GM23248 (cell line): ENCODE results near the gene ALX4. TPM values are rescaled to one million over a fixed set of nuclear protein-coding genes. Genes with fewer than 3 reads are reported as not detected.

ENCODE experiments used
- DNase-seq: peaks from one replicate; pipeline ENCODE4 v3.0.0-alpha.2; 2015
- H2AFZ ChIP-seq: fragments of 200-600 bp; sonication (generic); 2 replicates; pipeline ENCODE4 v1.6.1; 2016; ENCODE audit warnings: antibody characterized with exemption
- H3F3A ChIP-seq: fragments of 200-600 bp; sonication (generic); 2 replicates; pipeline ENCODE4 v1.6.1; 2016; ENCODE audit warnings: mild to moderate bottlenecking, antibody characterized with exemption, mixed run types; ENCODE audit not compliant: insufficient read depth
- H3K27ac ChIP-seq: fragments of 200-600 bp; sonication (generic); 2 replicates; pipeline ENCODE4 v1.5.1; 2016; ENCODE audit warnings: mild to moderate bottlenecking
- H3K27me3 ChIP-seq: fragments of 200-600 bp; sonication (generic); replicated peaks from 2 replicates; pipeline ENCODE4 v1.6.1; 2016; ENCODE audit warnings: mild to moderate bottlenecking; ENCODE audit not compliant: insufficient read depth
- H3K36me3 ChIP-seq: fragments of 200-600 bp; sonication (generic); 2 replicates; pipeline ENCODE4 v1.6.1; 2016; ENCODE audit warnings: low read depth, mild to moderate bottlenecking
- H3K4me1 ChIP-seq: fragments of 200-600 bp; sonication (generic); 2 replicates; pipeline ENCODE4 v1.6.1; 2016; ENCODE audit warnings: mild to moderate bottlenecking; ENCODE audit not compliant: insufficient read depth
- H3K4me2 ChIP-seq: fragments of 200-600 bp; sonication (generic); one replicate; pipeline ENCODE4 v1.6.1; 2016; ENCODE audit warnings: mild to moderate bottlenecking; ENCODE audit not compliant: unreplicated experiment
- H3K4me3 ChIP-seq: fragments of 200-600 bp; sonication (generic); 2 replicates; pipeline ENCODE4 v1.5.1; 2016; ENCODE audit warnings: mild to moderate bottlenecking
- H3K79me2 ChIP-seq: fragments of 200-600 bp; sonication (generic); 2 replicates; pipeline ENCODE4 v1.6.1; 2016; ENCODE audit warnings: mild to moderate bottlenecking; ENCODE audit not compliant: insufficient read depth
- H3K9ac ChIP-seq: fragments of 200-600 bp; sonication (generic); 2 replicates; pipeline ENCODE4 v1.6.1; 2016; ENCODE audit warnings: mild to moderate bottlenecking
- H3K9me2 ChIP-seq: fragments of 200-600 bp; sonication (generic); 2 replicates; pipeline ENCODE4 v1.6.1; 2016; ENCODE audit warnings: mixed run types, mild to moderate bottlenecking, moderate library complexity; ENCODE audit not compliant: insufficient read depth
- H3K9me3 ChIP-seq: fragments of 200-600 bp; sonication (generic); one replicate; pipeline ENCODE4 v1.6.1; 2017; ENCODE audit warnings: low read depth
- H4K20me1 ChIP-seq: fragments of 200-600 bp; sonication (generic); 2 replicates; pipeline ENCODE4 v1.6.0; 2016; ENCODE audit not compliant: insufficient read depth
- EZH2 ChIP-seq: fragments of 200-600 bp; sonication (generic); IDR thresholded peaks from 2 replicates; pipeline ENCODE4 v1.6.1; 2018; ENCODE audit warnings: antibody characterized with exemption, mild to moderate bottlenecking; ENCODE audit not compliant: insufficient read depth, poor library complexity, severe bottlenecking
- EZH2phosphoT487 ChIP-seq: fragments of 200-600 bp; sonication (generic); IDR thresholded peaks from 2 replicates; pipeline ENCODE4 v1.6.1; 2018; ENCODE audit warnings: antibody characterized with exemption, moderate library complexity, mild to moderate bottlenecking, low read depth; ENCODE audit not compliant: insufficient read depth
- WGBS, 2 experiments: methylation state at CpG; one replicate each; pipeline ENCODE4 v1.1.6; 2015 to 2017; ENCODE audit warnings: low lambda C conversion rate in 2 of 2, low coverage in 1 of 2; ENCODE audit errors: missing lambda C conversion rate in 2 of 2; 5-methylcytosine and 5-hydroxymethylcytosine counted together
- in situ Hi-C: fragments of 300-500 bp; cut with MboI; formaldehyde crosslinking; loops from 2 replicates; pipeline ENCODE4 v1.15.0; 2020
- polyA plus RNA-seq: library from polyadenylated mRNA; unstranded; fragments of >200 nt; fragmentation: Nextera tagmentation; extraction: Ambion mirVana; gene quantifications from 2 replicates; pipeline ENCODE4 v1.2.1, GENCODE V29; 2016
- total RNA-seq: library from RNA; depleted of rRNA; stranded (reverse); fragments of >200 nt; shearing (Covaris generic); gene quantifications from 2 replicates; pipeline ENCODE4 v1.2.3, GENCODE V29; 2014

ALX4 gene
- total and polyA plus RNA-seq, 2 experiments from 2014 or later: not detected

GRCh38 chr11:44285756-44286155 is 24.2 kb downstream of the ALX4 start:
- WGBS, 2 experiments: 26 to 35% methylated on average over 2 of the region's 2 CpGs
- peak overlapping the region; percentile 60; the same call in 1 of the 2 replicates for H2AFZ ChIP-seq
- in situ Hi-C loops: loop anchor here (10.0 to 25.0 kb wide), 2 partner anchors 239 to 627 kb away; no protein-coding TSS in a partner anchor
- no peaks in the 10 kb centered on the region for H3K9me2 ChIP-seq
- TF ChIP-seq EZH2phosphoT487 (no peak), EZH2 (no peak)
- H3K4me1 ChIP-seq: no peaks in the 10 kb centered on the region; the same call in 1 of the 2 replicates
- H3K27ac ChIP-seq: no peak overlapping the region
- H3K79me2 ChIP-seq: no peaks in the 10 kb centered on the region
- H4K20me1 ChIP-seq: no peaks in the 10 kb centered on the region
- peaks cover 8% of the 10 kb centered on the region; the same call in 1 of the 2 replicates for H3K27me3 ChIP-seq
- no peaks in the 10 kb centered on the region for H3F3A ChIP-seq
- H3K9ac ChIP-seq: no peak overlapping the region
- no peak overlapping the region for H3K4me2 ChIP-seq
- DNase-seq: no peak
- no peaks in the 10 kb centered on the region for H3K36me3 ChIP-seq
- H3K4me3 ChIP-seq: no peak overlapping the region
- no peaks in the 10 kb centered on the region for H3K9me3 ChIP-seq

DNA sequence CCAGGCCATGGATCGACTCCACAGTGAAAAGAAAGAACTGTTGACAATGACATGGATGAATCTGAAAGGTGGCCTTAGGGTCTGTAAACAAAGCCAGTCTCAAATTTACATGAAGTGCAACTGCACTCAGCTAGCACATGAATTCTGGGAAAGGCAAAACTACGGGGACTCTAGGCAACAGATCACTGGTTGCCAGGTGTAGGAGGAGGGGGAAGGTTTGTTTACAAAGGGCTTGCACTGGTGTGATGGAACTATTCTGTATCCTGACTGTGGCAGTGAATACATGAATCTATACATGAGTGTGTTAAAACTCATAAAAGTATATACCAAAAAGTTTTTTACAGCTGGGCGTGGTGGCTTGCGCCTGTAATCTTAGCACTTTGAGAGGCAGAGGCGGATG is 27.3 kb downstream of the ALX4 start:
- Histone ChIP-seq H3K27me3 (peaks cover 4% of the 10 kb centered on the region; the same call in 1 of the 2 replicates), H3K9me3 (no peaks in the 10 kb centered on the region), H3K4me2 (no peak overlapping the region), H3K36me3 (no peaks in the 10 kb centered on the region), H2AFZ (no peak overlapping the region), H3F3A (no peaks in the 10 kb centered on the region), H3K9me2 (no peaks in the 10 kb centered on the region), H3K9ac (no peak overlapping the region), H3K79me2 (no peaks in the 10 kb centered on the region), H4K20me1 (no peaks in the 10 kb centered on the region), H3K4me1 (no peaks in the 10 kb centered on the region), H3K27ac (no peak overlapping the region), H3K4me3 (no peak overlapping the region)
- TF ChIP-seq EZH2 (no peak), EZH2phosphoT487 (no peak)
- DNase-seq: no peak
- WGBS, 2 experiments: 73 to 87% methylated on average over 5 of the region's 5 CpGs
- in situ Hi-C loops: loop anchor here (10.0 to 25.0 kb wide), 2 partner anchors 242 to 630 kb away; no protein-coding TSS in a partner anchor

DNA sequence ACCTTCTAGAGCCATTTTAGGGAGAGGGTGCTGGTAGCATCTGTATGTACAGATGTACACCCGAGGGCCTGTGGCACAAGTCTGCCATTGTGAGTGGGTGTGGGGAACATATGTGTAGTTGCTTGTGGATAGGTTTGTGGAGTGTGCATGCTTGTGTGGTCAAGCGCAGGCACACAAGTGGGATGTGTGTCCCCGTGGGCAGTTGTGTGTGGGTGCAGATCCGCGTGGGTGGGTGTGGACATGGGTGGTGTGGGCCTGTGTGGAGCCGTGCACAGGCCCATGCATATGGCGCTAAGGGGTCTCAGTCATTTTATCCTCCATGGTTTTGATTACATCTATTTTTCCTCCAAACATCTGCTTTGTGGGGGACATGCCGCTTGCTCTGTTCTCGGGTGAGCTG is 28.8 kb downstream of the ALX4 start:
- TF ChIP-seq EZH2: no peak
- TF ChIP-seq EZH2phosphoT487: no peak
- Histone ChIP-seq H3K27ac (no peak overlapping the region), H3K9me3 (no peaks in the 10 kb centered on the region), H3K27me3 (peaks cover 4% of the 10 kb centered on the region; the same call in 1 of the 2 replicates), H2AFZ (no peak overlapping the region), H3K4me3 (no peak overlapping the region), H3K36me3 (no peaks in the 10 kb centered on the region), H3K9me2 (no peaks in the 10 kb centered on the region), H4K20me1 (no peaks in the 10 kb centered on the region), H3K4me1 (no peaks in the 10 kb centered on the region), H3K9ac (no peak overlapping the region), H3F3A (no peaks in the 10 kb centered on the region), H3K79me2 (no peaks in the 10 kb centered on the region), H3K4me2 (no peak overlapping the region)
- WGBS, 2 experiments: 70 to 82% methylated on average over 9 of the region's 9 CpGs
- DNase-seq: no peak
- in situ Hi-C loops: loop anchor here (10.0 to 25.0 kb wide), 2 partner anchors 244 to 631 kb away; no protein-coding TSS in a partner anchor

- Histone ChIP-seq H3K9ac (no peak overlapping the region), H3K4me1 (no peaks in the 10 kb centered on the region), H3K4me3 (no peak overlapping the region), H3K9me2 (no peaks in the 10 kb centered on the region), H3K27ac (no peak overlapping the region), H3K4me2 (no peak overlapping the region), H4K20me1 (no peaks in the 10 kb centered on the region), H2AFZ (no peak overlapping the region), H3F3A (no peaks in the 10 kb centered on the region), H3K79me2 (no peaks in the 10 kb centered on the region), H3K36me3 (no peaks in the 10 kb centered on the region), H3K27me3 (peaks cover 4% of the 10 kb centered on the region; the same call in 1 of the 2 replicates), H3K9me3 (no peaks in the 10 kb centered on the region)
- no peak for DNase-seq
- in situ Hi-C loops: loop anchor here (10.0 to 25.0 kb wide), 2 partner anchors 245 to 632 kb away; no protein-coding TSS in a partner anchor
- WGBS, 2 experiments: 66 to 75% methylated on average over 7 of the region's 7 CpGs
- TF ChIP-seq EZH2 (no peak), EZH2phosphoT487 (no peak)
Measured at GRCh38 chr11:44280257-44280656, 29.7 kb downstream of the ALX4 start.
